HT-29 (cell line): ENCODE results near the gene UBN1. TPM values are rescaled to one million over a fixed set of nuclear protein-coding genes. Genes with fewer than 3 reads are reported as not detected.

ENCODE experiments used
- DNase-seq: peaks from one replicate; pipeline ENCODE4 v3.0.0-alpha.2; 2015; ENCODE audit warnings: low spot score
- total RNA-seq: library from RNA; depleted of rRNA; stranded (reverse); fragments of >200 nt; shearing (Covaris generic); gene quantifications from 2 replicates; pipeline ENCODE4 v1.2.3, GENCODE V29; 2014

Gene UBN1
- total RNA-seq, 1 experiment from 2014 or later, result 35.1 TPM

DNA sequence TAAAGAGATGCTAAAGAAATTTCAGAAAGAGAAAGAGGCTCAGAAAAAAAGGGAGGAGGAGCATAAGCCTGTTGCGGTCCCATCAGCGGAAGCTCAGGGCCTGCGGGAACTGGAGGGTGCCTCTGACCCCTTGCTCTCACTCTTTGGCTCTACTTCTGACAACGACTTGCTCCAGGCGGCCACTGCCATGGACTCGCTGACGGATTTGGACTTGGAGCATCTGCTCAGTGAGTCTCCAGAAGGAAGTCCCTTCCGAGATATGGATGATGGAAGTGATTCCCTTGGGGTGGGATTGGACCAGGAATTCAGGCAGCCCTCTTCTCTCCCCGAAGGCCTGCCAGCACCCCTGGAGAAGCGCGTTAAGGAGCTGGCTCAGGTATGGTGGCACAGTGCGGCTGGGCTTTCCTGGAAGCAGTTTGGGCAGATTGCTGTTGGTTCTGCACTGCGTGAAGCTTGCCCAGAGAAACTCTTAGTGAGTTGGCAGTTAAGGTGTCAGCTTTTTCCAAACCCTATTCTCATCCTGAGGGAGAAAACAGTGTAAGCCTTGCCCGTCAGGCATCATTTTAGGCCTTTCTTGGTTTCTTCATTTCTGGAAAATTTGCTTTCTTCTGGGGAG lies 13.6 kb downstream of the UBN1 start:
- DNase-seq, result no peak

DNA sequence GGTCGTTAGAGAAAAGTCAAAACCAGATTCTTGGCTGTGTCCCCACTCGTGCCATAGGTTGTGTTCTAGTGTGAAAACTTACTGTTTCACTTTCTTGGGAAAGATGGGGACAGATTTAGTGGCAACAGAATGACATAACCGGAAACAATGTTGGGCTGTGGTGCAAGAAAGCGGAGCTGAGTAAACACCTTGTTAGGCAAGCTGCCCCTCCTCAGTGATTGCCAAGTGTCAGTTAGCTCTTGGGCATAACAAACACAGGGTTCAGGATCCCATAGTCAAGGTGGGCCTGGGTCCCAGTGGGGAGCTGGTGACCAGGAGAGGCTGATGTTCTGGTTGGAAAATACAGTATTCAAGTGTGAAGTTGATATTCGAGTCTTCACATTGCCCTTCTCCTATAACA lies 15.4 kb downstream of the UBN1 start:
- no peak for DNase-seq

DNA sequence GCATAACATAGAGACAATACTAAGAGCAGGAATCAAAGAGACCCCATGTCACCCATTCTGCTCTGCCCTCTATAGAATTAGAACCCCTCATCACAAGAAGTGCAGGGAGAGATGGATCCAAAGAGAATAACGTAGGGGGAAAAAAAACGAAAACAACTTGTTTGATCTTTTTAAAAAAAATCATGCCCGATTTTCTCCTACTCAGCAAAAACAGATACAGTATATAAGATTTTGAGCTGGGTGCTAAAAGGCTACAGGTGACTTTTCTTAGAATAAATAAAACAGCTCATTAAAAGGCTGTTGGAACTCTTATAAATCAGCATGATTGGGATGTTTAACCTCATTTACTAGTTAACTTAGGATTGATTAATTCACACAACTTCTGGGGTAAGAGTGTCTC lies 17.4 kb downstream of the UBN1 start:
- no peak for DNase-seq

DNA sequence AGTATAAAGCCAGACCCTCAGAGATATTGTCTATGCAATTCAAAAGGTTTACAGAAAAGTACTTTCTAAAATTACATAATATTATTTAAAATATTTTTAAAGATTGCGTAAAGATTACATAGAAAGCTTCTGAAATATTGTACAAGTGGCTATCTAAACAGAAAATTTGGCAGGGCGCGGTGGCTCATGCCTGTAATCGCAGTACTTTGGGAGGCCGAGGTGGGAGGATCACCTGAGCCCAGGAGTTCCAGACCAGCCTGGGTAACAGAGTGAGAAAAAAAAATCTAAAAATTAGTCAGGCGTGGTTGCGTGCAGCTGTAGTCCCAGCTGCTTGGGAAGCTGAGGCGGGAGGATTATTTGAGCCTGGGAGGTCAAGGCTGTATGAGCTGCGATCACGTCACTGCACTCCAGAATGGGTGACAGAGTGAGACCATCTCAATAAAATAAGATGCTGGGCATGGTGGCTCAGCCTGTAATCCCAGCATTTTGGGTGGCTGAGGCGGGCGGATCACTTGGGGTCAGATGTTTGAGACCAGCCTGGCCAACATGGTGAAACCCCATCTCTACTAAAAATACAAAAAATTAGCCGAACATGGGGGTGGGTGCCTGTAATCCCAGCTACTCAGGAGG lies 18.1 kb downstream of the UBN1 start:
- DNase-seq, result no peak

DNA sequence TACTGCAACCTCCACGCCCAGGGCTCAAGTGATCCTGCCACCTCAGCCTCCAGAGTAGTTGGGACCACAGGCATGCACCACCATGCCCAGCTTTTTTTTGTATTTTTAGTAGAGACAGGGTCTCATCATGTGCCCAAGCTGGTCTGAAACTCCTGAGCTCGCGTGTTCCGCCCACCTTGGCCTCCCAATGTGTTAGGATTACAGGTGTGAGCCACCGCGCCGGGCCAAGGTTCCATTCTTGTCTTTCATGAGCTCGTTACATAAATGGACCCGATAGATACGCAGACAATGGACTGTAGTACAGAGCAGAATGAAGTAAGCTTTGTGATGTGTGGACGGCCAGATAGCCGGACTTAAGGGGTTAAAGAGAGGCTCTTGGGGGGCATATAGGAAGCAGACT lies 19.3 kb downstream of the UBN1 start:
- DNase-seq, result no peak

DNA sequence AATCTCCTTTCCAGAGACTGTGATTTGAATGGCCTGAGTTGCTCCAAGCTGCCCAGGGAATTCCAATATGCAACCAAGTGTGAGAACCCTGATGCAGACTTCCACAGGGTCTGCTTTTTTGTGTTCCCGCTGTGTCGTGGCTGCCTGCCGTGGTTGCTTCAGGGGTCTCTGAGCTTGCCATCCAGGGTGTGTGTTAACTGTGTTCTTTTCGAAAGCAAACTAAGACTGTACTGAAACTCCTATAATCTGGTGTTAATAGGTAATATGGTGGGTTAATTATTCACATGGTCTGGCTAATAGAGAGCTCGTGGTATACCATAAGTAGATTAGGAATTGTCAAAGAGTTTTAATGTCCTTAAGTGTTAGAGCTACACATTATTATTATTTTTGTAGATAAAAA lies 20.7 kb downstream of the UBN1 start:
- no peak for DNase-seq

DNA sequence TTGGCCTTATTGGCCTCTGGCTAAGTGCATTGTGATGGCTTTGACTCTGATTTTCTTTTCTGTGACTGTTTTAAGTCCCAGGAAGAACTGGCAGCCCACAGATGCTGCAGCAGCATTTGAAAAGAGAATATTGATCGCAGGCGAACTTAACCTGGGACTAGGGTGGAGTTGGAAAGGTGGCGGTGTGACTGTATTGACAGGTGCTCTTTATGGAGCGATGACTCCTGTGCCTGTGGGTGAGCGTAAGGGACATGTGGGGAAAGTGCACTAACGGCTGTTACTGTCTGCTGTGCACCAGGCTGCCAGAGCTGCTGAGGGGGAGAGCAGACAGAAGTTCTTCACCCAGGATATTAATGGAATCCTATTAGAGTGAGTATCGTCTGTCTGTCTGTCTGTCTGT lies 21.3 kb downstream of the UBN1 start:
- DNase-seq, result no peak

DNA sequence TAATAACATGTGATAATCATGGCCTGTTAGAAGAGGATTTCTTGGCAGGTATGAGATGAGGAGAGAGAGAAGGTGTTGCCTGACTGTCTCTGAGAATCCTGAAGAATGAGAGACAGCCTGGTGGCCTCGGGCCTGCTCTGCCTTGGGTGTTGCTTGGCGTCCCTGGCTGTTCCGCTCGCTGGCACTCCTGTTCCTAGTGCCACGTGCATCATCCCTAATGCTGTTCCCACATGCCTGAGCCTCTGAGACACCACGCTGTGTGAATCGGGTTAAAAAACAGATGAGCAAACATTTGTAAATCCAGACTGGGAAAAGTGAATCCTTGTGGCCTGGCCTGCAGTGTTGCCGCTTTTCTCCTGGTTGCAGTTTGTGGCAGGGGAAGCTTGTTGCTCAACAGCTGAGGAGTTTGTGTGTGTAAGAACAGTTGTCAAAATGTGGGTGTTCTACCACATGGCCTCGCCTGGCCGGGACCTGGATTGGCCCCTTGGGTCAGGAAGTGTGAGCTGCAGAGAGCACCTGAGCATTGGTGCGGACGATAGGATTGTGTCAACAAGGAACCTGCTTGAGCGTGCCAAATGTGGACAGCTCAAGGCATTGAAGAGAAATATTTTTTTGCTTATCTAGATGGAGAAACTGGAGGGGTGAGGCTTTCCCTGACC lies 22.0 kb downstream of the UBN1 start:
- no peak for DNase-seq

DNA sequence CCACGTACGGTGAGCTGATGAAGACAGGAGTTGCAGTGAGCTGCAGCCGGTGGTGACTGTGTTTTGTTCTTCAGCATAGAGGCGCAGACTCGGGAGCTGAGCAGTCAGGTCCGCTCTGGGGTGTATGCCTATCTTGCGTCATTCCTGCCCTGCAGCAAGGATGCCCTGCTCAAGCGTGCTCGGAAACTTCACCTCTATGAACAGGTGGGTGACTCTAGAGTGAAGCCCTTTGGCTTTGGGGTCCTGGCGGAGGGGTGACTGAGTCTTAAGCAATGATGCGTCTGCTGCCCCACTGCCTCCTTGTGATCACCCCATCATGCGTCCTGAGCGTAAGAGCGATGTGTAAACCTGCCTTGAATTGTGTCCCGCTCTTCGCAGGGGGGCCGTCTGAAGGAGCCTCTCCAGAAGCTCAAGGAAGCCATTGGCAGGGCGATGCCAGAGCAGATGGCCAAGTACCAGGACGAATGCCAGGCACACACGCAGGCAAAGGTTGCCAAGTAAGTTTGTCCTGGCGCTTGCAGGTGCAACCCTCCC lies 22.9 kb downstream of the UBN1 start:
- DNase-seq, result no peak

DNA sequence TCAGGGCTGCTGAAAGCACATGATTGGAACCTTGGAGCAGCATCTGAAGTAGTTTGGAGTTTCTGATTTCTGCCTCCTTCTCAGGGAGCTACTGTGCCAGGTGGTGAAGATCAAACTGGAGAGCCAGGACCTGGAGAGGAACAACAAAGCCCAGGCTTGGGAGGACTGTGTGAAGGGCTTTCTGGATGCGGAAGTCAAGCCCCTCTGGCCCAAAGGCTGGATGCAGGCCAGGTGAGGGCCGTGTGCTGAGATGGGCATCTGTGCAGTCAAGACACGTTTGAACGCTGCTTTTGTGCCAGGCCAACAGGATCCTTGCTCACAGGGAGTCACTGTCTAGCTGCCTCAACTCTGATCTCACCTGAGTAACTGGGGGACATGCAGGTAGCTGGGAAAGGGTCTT lies 23.8 kb downstream of the UBN1 start:
- DNase-seq, result no peak

DNA sequence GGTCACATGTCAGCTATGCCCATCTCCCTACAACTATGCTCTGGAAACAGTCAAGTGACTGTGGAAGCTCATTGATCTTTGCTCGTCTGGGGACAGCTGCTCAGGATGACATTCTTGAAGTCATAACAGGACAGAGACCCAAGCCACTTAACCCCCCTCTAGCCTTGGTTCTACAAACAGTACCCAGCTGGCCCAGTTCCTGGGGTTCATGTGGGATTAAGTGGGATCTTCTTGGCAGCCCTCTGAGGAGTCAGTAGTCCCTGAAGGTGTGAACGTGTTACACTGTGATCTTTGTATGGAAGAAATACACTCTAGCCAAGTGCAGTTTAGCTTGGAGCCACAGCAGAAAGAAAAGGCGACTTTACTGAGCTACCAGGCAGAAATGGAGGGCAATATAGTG lies 25.8 kb downstream of the UBN1 start:
- DNase-seq, result no peak

DNA sequence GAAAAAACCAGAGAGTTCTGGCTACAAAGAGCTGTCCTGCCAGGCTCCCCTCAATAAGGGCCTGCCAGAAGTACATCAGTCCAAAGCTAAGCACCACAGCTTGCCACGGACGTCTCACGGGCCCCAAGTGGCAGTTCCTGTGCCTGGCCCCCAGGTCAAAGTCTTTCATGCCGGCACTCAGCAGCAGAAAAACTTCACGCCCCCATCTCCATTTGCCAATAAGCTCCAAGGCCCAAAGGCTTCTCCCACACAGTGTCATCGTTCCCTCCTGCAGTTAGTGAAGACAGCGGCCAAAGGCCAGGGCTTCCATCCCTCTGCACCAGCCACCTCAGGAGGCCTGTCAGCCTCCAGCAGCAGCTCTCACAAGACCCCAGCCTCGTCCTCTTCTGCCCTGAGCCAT lies 27.4 kb downstream of the UBN1 start:
- DNase-seq, result no peak

DNA sequence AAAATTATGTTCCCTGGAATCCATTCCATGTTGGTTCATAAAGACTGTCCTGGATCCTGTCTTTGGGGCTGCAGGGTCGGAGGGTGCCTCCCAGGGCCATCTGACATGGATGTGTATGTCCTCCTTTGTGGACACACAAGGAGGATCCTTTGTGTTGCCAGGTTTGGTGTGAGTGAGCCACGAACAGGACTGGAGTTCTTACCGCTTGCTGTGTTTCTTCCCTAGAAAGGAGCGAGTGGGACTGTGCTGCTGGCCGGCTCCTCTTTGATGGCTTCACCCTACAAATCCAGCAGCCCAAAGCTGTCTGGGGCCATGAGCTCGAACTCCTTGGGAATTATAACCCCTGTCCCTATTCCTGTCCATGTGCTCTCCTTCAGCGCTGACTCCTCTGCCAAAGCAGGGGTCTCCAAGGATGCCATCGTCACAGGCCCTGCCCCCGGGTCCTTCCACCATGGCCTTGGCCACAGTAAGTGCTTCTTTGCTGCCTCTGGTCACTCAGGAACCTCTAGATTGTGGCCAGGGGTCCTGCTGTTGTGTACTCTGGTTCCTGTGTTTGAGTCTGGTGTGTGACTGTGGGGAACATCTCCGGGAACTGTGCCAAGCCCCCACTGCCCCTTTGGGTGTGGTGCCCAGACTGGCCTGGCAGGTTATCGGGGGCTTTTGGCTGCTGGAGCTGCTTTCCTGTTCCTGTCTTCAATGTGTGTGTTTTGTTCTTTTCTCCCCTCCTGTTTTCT lies 29.5 kb downstream of the UBN1 start:
- no peak for DNase-seq

DNA sequence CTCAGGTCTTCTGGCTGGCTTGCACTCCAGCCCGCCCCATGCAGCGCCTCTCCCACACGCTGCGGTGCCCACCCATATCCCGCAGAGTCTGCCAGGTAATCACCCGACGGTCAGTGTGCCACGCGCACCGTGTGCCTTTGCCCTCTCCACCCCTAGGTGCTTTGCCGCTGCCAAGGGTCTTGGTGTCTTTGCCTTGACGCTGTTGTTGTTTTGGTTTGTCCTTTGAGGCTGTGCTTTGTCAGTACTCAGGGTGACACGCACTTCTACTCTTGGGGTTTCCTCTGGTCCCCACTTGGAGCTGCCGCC lies 30.1 kb downstream of the UBN1 start:
- no peak for DNase-seq

DNA sequence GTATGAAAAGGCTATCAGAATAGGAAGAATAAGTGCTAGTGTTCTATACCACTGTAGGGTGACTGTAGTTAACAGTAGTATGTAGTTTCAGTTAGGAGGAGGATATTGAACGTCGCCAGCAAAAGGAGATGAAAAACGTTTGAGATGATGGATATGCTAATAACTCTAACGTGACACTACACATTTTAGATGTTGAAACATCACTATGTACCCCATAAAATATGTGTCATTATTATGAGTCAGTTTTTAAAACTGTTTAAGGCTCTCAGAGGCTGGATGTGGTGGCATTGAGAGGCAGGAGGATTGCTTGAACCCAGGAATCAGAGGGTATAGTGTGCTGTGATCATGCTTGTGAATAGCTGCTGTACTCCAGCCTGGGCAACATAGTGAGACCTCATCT lies 31.8 kb downstream of the UBN1 start:
- DNase-seq, result no peak

DNA sequence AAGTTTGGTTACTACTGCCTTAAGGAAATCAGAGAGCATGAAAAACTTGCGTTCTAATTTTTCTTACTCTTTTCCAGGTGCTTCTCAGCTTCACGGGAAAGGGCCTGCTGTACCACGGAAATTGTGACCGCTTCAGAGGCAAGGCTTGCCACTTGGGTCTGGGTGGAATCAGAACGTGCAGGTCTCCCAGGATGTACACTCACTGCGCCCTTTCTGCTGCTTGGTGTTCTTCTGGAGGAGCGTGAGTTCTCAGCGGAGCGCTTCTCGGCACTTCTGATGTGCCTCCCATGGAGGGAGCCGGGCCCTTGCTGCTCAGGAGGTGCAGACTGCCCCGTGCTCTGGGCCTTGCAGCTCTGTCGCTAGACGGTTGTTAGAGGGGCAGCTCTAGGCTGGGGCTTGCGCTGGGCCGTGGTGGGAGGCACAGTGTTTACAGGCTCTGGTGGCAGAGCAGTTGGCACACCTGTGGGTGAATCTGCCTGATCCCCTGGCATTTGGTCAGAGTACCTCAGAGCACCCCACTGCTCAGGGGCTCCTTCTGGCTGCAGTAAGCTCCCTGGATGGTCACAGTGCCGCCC lies 32.8 kb downstream of the UBN1 start:
- no peak for DNase-seq

DNA sequence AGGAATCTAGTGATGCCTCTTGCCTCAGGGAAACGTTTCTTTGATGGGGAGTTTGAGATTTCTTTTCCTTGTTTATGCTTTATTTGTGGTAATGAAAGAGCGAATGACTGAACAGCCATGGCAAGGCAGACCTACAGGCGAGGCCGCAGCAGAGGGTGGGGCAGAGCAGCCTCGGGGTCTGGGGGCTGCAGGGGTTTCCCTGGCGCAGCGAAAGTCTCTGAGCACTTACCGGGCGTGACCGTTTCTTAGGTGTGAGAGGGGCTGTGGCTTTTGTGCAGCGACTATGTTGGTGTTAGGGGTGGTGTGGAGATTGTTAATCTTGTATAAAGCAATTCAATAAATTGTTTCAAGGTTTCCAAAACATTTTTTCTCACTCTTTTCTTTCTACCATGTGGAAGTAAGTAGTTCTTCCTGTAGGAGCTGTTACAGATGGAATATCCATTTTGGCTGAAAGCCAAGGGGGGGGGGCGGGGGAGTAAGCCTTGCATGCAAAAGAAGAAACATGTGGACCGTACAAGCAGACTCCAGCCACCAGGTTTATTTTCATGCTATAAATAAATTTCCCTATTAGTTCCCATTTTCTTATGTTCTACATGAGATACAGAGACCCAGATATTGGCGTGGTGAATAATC lies 34.8 kb downstream of the UBN1 start:
- DNase-seq, result no peak

DNA sequence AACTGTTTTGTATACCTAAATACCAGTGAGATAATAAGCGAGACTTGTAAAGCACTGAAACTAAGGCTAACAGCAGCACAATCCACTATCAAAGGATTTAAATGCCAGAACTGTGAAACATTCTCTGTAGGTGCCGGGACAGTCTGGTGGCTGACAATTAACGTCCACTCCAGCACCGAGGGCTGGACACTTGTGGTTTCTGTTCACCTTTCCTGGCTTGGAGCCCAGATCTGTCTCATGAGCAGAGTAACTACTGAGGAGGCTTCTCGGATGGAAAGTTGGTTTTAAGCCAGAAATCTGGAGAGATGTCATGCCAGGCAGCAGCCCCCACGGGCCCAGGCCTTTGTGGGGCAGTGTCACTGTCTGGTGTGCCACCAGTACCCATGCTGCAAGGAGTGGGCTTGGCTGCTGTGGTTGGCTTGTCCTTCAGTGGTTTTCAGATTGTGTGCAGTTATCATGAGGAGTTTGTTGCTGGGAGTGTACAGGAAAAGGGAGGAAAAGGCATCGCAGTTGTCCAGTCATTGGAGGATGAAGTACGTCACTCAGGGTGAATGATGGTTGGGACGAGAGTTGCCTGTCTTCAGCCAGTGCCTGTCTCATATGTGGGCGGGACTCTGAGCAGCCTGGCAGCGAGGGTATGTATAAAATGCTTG lies 35.5 kb downstream of the UBN1 start:
- DNase-seq, result peak; percentile 89

DNA sequence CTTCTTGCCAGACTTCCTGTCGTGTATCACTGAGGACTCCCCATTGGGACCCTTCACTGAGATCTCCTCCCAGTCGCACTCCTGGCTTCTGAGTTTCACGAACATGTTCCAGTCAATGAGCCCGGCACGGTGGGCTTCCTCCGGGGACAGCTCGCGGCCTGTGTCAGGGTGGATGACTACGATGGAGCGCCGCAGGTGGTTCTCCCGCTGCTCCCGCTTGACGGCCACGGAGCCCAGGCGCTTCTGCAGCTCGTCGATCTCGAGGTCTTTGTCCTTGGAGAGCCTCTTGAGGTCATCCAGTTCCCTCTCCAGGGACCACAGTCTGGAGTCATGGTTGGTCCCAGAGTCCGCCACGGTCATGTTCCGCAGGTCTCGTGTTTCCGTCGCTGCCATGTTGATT lies 36.2 kb downstream of the UBN1 start:
- no peak for DNase-seq

DNA sequence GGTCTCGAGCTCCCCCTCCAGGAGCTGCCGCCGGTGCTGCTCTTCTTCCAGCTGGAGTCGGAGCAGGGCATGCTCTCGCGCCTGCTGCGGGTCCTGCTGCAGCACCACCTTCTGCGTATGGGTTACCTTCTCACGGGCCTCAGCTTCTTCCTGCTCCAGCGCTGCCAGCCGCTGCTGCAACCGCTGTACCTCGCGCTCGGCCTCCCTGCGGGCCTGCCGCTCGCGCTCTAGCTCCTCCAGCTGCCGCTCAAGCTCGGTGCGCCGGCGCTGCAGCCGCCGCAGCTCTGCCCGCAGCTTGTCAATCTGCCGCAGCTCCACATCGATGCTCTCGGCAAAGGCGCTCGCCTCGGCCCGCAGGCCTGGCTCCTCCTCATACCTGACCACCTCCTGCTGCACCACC lies 36.9 kb downstream of the UBN1 start:
- DNase-seq, result no peak
